ENCODE measurements around the gene PKP1. TPM values are rescaled to one million over a fixed set of nuclear protein-coding genes. Genes with fewer than 3 reads are reported as not detected.

PKP1 gene
- total RNA-seq, 1 donor from 2014 or later = 2.8 TPM

GRCh38 chr1:201353186-201353940, 70.1 kb downstream of the PKP1 start:
- H3K4me3 ChIP-seq (ENCODE audit: low read depth, low read length) = no peak overlapping the region
- no peak for DNase-seq (ENCODE audit: low read depth)
- TF ChIP-seq CTCF (conservative IDR thresholded peaks at IDR 0.05; ENCODE audit: low read depth, low read length) = no peak

DNA sequence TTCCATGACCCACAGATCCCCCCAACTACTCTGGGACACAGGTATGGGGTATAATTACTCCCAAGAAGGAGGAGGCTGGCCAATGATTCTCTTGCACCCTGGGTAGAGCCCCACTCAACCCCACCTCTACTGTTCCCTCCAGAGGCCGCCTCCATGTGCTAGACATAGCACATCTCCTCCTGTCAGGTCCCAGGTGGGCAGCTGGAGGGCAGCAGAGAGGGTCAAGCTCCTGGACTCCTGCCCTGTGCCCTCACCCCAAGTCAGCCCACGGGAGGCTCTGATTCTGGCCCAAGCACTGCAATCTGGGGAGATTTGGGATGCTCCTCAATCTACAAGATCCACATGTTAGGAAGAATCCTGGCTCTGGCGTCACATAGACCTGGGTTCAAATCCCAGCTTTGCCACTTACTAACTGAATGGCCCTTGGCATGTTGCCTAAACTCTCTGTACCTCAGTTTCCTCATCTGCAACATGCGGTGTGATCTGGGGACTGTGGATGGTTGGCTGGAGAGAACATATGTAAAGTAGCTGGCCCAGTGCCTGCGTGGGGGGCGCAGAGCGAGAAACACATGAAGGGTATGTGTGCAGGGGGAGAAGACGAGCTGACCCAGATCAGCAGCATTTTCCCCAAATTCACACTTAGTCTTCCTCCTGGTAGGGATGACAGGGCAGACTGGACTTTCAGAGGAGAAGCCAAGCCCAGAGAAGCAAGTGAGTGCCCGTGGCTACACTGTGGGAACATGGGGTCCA, 71.0 kb downstream of the PKP1 start:
- no peak overlapping the region for H3K4me3 ChIP-seq (ENCODE audit: low read depth, low read length)
- DNase-seq (ENCODE audit: low read depth) = no peak
- TF ChIP-seq CTCF (conservative IDR thresholded peaks at IDR 0.05; ENCODE audit: low read depth, low read length) = no peak

- TF ChIP-seq CTCF (conservative IDR thresholded peaks at IDR 0.05; ENCODE audit: low read depth, low read length) = no peak
- H3K4me3 ChIP-seq (ENCODE audit: low read depth, low read length) = no peak overlapping the region
- DNase-seq (ENCODE audit: low read depth) = no peak
These were observed 71.6 kb downstream of the PKP1 start for GRCh38 chr1:201354901-201355295.

- H3K4me3 ChIP-seq (ENCODE audit: low read depth, low read length) = no peak overlapping the region
- no peak for DNase-seq (ENCODE audit: low read depth)
- TF ChIP-seq CTCF (conservative IDR thresholded peaks at IDR 0.05; ENCODE audit: low read depth, low read length) = no peak
These were observed 72.2 kb downstream of the PKP1 start for GRCh38 chr1:201355471-201355870.

GRCh38 chr1:201356236-201356635, 72.9 kb downstream of the PKP1 start:
- DNase-seq (ENCODE audit: low read depth) = no peak
- no peak for TF ChIP-seq CTCF (conservative IDR thresholded peaks at IDR 0.05; ENCODE audit: low read depth, low read length)
- no peak overlapping the region for H3K4me3 ChIP-seq (ENCODE audit: low read depth, low read length)

- DNase-seq (ENCODE audit: low read depth) = no peak
- no peak for TF ChIP-seq CTCF (conservative IDR thresholded peaks at IDR 0.05; ENCODE audit: low read depth, low read length)
- H3K4me3 ChIP-seq (ENCODE audit: low read depth, low read length) = no peak overlapping the region
These were observed 73.4 kb downstream of the PKP1 start for GRCh38 chr1:201356701-201357100.

Measured in epithelial cell of proximal tubule (primary cell).